HG03558 (cell line): ENCODE results near the gene GGT6.

ENCODE experiments used
- ATAC-seq: cut with Tn5 transposase; IDR thresholded peaks from one replicate; pipeline ENCODE4 v1.9.1; 2021; ENCODE audit warnings: moderate number of reproducible peaks; ENCODE audit not compliant: unreplicated experiment; ENCODE audit errors: extremely low read depth

Gene GGT6

GRCh38 chr17:4531988-4532736 lies 28.2 kb downstream of the GGT6 start:
- ATAC-seq: no peak

- no peak for ATAC-seq
Measured at GRCh38 chr17:4530799-4531730, 29.3 kb downstream of the GGT6 start.

- ATAC-seq: no peak
Measured at GRCh38 chr17:4529533-4530152, 30.7 kb downstream of the GGT6 start.

- no peak for ATAC-seq
Measured at GRCh38 chr17:4527566-4528125, 32.7 kb downstream of the GGT6 start.

GRCh38 chr17:4527134-4527533 lies 33.2 kb downstream of the GGT6 start:
- no peak for ATAC-seq

GRCh38 chr17:4525691-4526397 lies 34.5 kb downstream of the GGT6 start:
- ATAC-seq: no peak

- ATAC-seq: no peak
Measured at GRCh38 chr17:4523946-4524345, 36.4 kb downstream of the GGT6 start.

GRCh38 chr17:4522661-4523060 lies 37.7 kb downstream of the GGT6 start:
- ATAC-seq: no peak

- ATAC-seq: no peak
Measured at GRCh38 chr17:4520894-4521600, 39.3 kb downstream of the GGT6 start.

GRCh38 chr17:4520060-4520893 lies 40.1 kb downstream of the GGT6 start:
- ATAC-seq: no peak

- no peak for ATAC-seq
Measured at GRCh38 chr17:4519361-4519788, 41.0 kb downstream of the GGT6 start.

- ATAC-seq: no peak
Measured at GRCh38 chr17:4518901-4519300, 41.5 kb downstream of the GGT6 start.

- no peak for ATAC-seq
Measured at GRCh38 chr17:4516735-4517134, 43.6 kb downstream of the GGT6 start.

- no peak for ATAC-seq
Measured at GRCh38 chr17:4515501-4515900, 44.9 kb downstream of the GGT6 start.

- no peak for ATAC-seq
Measured at GRCh38 chr17:4514779-4515178, 45.6 kb downstream of the GGT6 start.

- no peak for ATAC-seq
Measured at GRCh38 chr17:4514206-4514605, 46.2 kb downstream of the GGT6 start.

- ATAC-seq: no peak
Measured at GRCh38 chr17:4513113-4514032, 47.0 kb downstream of the GGT6 start.
